HCT116 (cell line): ENCODE data around the gene SUMO4. TPM values are rescaled to one million over a fixed set of nuclear protein-coding genes. Genes with fewer than 3 reads are reported as not detected.

Experiments used
- ATAC-seq: fragments of 200-7000 bp; cut with Tn5 transposase; 2 replicates; pipeline ENCODE4 v1.9.1; 2020; ENCODE audit warnings: mild to moderate bottlenecking, moderate library complexity
- BruUV-seq: library from RNA; stranded (reverse); fragments of 400-500 nt; replicated peaks from 2 replicates; lab custom pipeline; 2021; lab: Mats Ljungman, UMichigan
- CTCF ChIA-PET: fragments of 300-600 bp; sonication (Branson Sonifier 250); formaldehyde crosslinking; loops from one replicate; lab custom pipeline; 2021; ENCODE audit warnings: antibody characterized with exemption; lab: Charles Lee
- POLR2A ChIA-PET: fragments of 300-600, 350-600 bp; sonication (Branson Sonifier 250); formaldehyde crosslinking; loops from one replicate; lab custom pipeline; 2021; ENCODE audit warnings: antibody characterized with exemption; lab: Charles Lee
- RAD21 ChIA-PET, 2 experiments: fragments of 300-600 bp; sonication (Branson Sonifier 250); formaldehyde crosslinking; loops; one replicate each; lab custom pipeline; 2023; ENCODE audit warnings: low total read pairs in 2 of 2; ENCODE audit not compliant: uncharacterized antibody in 2 of 2, unreplicated experiment in 2 of 2, low non-redundant PET in 1 of 2; lab: Charles Lee
- DNase-seq: peaks from one replicate; pipeline ENCODE4 v3.0.0-alpha.2; 2010; ENCODE audit warnings: low read depth, low spot score
- H2AFZ ChIP-seq: fragments of 200-600 bp; shearing (Covaris generic), sonication (generic); 2 replicates; pipeline ENCODE4 v1.6.1; 2017; ENCODE audit warnings: low read depth, mixed run types, mixed read lengths, antibody characterized with exemption, low read length; ENCODE audit not compliant: poor library complexity, severe bottlenecking
- H3K27ac ChIP-seq: 2 replicates; pipeline ENCODE4 v1.5.1; 2012; ENCODE audit warnings: low read depth, low read length
- H3K27me3 ChIP-seq: fragments of 200-600 bp; sonication (generic); 2 replicates; pipeline ENCODE4 v1.6.1; 2016; ENCODE audit warnings: mixed run types, low read length, mixed read lengths; ENCODE audit not compliant: insufficient read depth
- H3K36me3 ChIP-seq, 2 experiments: fragments of 200-500 bp in 1 of 2; fragments of 200-600 bp in 1 of 2; sonication (Bioruptor generic) in 1 of 2; sonication (generic) in 1 of 2; 2 replicates each; pipeline versions ENCODE4 v1.5.1 to v1.6.1; 2014 to 2016; ENCODE audit warnings: low read length in 2 of 2, inconsistent platforms in 1 of 2, mixed read lengths in 1 of 2, mixed run types in 1 of 2; ENCODE audit not compliant: insufficient read depth in 2 of 2, control insufficient read depth in 1 of 2
- H3K4me1 ChIP-seq, 2 experiments: fragments of 200-600 bp in 1 of 2; sonication (generic) in 1 of 2; 2 replicates each; pipeline versions ENCODE4 v1.5.1 to v1.6.1; 2012 to 2017; ENCODE audit warnings: low read length in 2 of 2, inconsistent platforms in 1 of 2, mild to moderate bottlenecking in 1 of 2, mixed read lengths in 1 of 2, mixed run types in 1 of 2, moderate library complexity in 1 of 2; ENCODE audit not compliant: insufficient read depth in 2 of 2, control insufficient read depth in 1 of 2
- H3K4me2 ChIP-seq: fragments of 200-600 bp; sonication (generic); 2 replicates; pipeline ENCODE4 v1.6.1; 2017; ENCODE audit warnings: mixed run types, low read length, mixed read lengths
- H3K4me3 ChIP-seq, 2 experiments: fragments of 200-600 bp in 1 of 2; sonication (generic) in 1 of 2; replicated peaks in 1 of 2; 2 replicates each; pipeline ENCODE4 v1.5.1; 2011 to 2016; ENCODE audit warnings: low read length in 2 of 2, control low read depth in 1 of 2, low read depth in 1 of 2, mild to moderate bottlenecking in 1 of 2, mixed read lengths in 1 of 2, mixed run types in 1 of 2
- H3K79me2 ChIP-seq: fragments of 200-600 bp; sonication (generic); 2 replicates; pipeline ENCODE4 v1.6.1; 2017; ENCODE audit warnings: mild to moderate bottlenecking, mixed run types, low read length, moderate library complexity, mixed read lengths; ENCODE audit not compliant: insufficient read depth
- H3K9ac ChIP-seq: fragments of 200-600 bp; sonication (generic); 2 replicates; pipeline ENCODE4 v1.6.1; 2016; ENCODE audit warnings: low read length, mixed read lengths
- H3K9me2 ChIP-seq: fragments of 200-600 bp; sonication (generic), shearing (Covaris generic); 2 replicates; pipeline ENCODE4 v1.6.1; 2017; ENCODE audit warnings: mixed run types, mild to moderate bottlenecking, moderate library complexity; ENCODE audit not compliant: insufficient read depth
- H3K9me3 ChIP-seq, 2 experiments: fragments of 200-500 bp in 1 of 2; fragments of 200-600 bp in 1 of 2; sonication (Bioruptor generic) in 1 of 2; sonication (generic) in 1 of 2; 2 replicates each; pipeline ENCODE4 v1.6.1; 2014 to 2017; ENCODE audit warnings: low read length in 2 of 2, mixed read lengths in 2 of 2, inconsistent platforms in 1 of 2, low read depth in 1 of 2, mild to moderate bottlenecking in 1 of 2, mixed run types in 1 of 2, moderate library complexity in 1 of 2; ENCODE audit not compliant: control insufficient read depth in 1 of 2, insufficient read depth in 1 of 2
- H4K20me1 ChIP-seq: fragments of 200-600 bp; sonication (generic), shearing (Covaris generic); 2 replicates; pipeline ENCODE4 v1.6.1; 2017; ENCODE audit warnings: mixed run types, mild to moderate bottlenecking, moderate library complexity; ENCODE audit not compliant: insufficient read depth
- CBX3 ChIP-seq: IDR thresholded peaks from 2 replicates; pipeline ENCODE4 v1.6.1; 2012; ENCODE audit warnings: low read depth
- CEBPB ChIP-seq: IDR thresholded peaks from 2 replicates; pipeline ENCODE4 v1.6.1; 2012; ENCODE audit warnings: low read depth
- EGR1 ChIP-seq: IDR thresholded peaks from 2 replicates; pipeline ENCODE4 v1.6.1; 2012; ENCODE audit warnings: low read depth
- ELF1 ChIP-seq: IDR thresholded peaks from 2 replicates; pipeline ENCODE4 v1.6.1; 2012; ENCODE audit warnings: low read depth, borderline replicate concordance
- EZH2 ChIP-seq: fragments of 200-600 bp; sonication (generic); IDR thresholded peaks from 2 replicates; pipeline ENCODE4 v1.6.1; 2017; ENCODE audit warnings: antibody characterized with exemption, mixed run types
- JUND ChIP-seq: IDR thresholded peaks from 2 replicates; pipeline ENCODE4 v1.6.1; 2012
- POLR2AphosphoS5 ChIP-seq: IDR thresholded peaks from 2 replicates; pipeline ENCODE4 v1.6.1; 2011; ENCODE audit warnings: mild to moderate bottlenecking, low read depth, low read length, moderate library complexity
- RAD21 ChIP-seq: IDR thresholded peaks from 2 replicates; pipeline ENCODE4 v1.6.1; 2012; ENCODE audit warnings: low read depth, mild to moderate bottlenecking
- REST ChIP-seq: IDR thresholded peaks from 2 replicates; pipeline ENCODE4 v1.6.1; 2012; ENCODE audit warnings: low read depth
- SIN3A ChIP-seq: IDR thresholded peaks from 2 replicates; pipeline ENCODE4 v1.6.1; 2012; ENCODE audit warnings: low read depth
- SP1 ChIP-seq: IDR thresholded peaks from 2 replicates; pipeline ENCODE4 v1.6.1; 2012; ENCODE audit warnings: low read depth
- TCF7L2 ChIP-seq: IDR thresholded peaks from 2 replicates; pipeline ENCODE4 v1.7.0; 2011; ENCODE audit warnings: borderline replicate concordance, inconsistent platforms; ENCODE audit not compliant: insufficient read depth, insufficient read length; ENCODE audit errors: extremely low read depth
- YY1 ChIP-seq: IDR thresholded peaks from 2 replicates; pipeline ENCODE4 v1.6.1; 2011; ENCODE audit warnings: low read length, low read depth, moderate library complexity, mild to moderate bottlenecking; ENCODE audit not compliant: insufficient replicate concordance; ENCODE audit errors: extremely low read depth
- ZBTB33 ChIP-seq: IDR thresholded peaks from 2 replicates; pipeline ENCODE4 v1.6.1; 2011; ENCODE audit warnings: mild to moderate bottlenecking, low read length, moderate library complexity; ENCODE audit not compliant: insufficient replicate concordance; ENCODE audit errors: extremely low read depth
- ZFX ChIP-seq: fragments of 450-650 bp; IDR thresholded peaks from 2 replicates; pipeline ENCODE4 v1.6.1; 2017
- ZNF274 ChIP-seq: fragments of 200-500 bp; sonication (Bioruptor generic); IDR thresholded peaks from 2 replicates; pipeline ENCODE4 v1.6.1; 2014; ENCODE audit warnings: mild to moderate bottlenecking, low read depth, low read length, inconsistent platforms
- intact Hi-C: fragments of 100-400 bp; cut with micrococcal nuclease; formaldehyde crosslinking; loops from 2 replicates; pipeline ENCODE4 v1.10.0; 2022
- total RNA-seq: library from RNA; stranded (reverse); gene quantifications from one replicate; pipeline ENCODE4 v1.2.1, GENCODE V29; 2021; ENCODE audit not compliant: unreplicated experiment
- TF ChIP-seq, protein P1 (sequence below): IDR thresholded peaks from 2 replicates; pipeline ENCODE4 v1.6.1; 2012
- TF ChIP-seq, protein P2 (sequence below): IDR thresholded peaks from 2 replicates; pipeline ENCODE4 v1.6.1; 2012
- TF ChIP-seq, protein P3 (sequence below), 3 experiments: fragments of 200-600 bp in 1 of 3; sonication (generic) in 1 of 3; IDR thresholded peaks in 2 of 3; conservative IDR thresholded peaks in 1 of 3; 2 replicates each; pipeline ENCODE4 v1.5.1; 2012 to 2017; ENCODE audit warnings: low read depth in 2 of 3, low read length in 2 of 3, antibody characterized with exemption in 1 of 3, borderline replicate concordance in 1 of 3, control low read depth in 1 of 3, mild to moderate bottlenecking in 1 of 3, mixed read lengths in 1 of 3, mixed run types in 1 of 3, moderate library complexity in 1 of 3; ENCODE audit not compliant: insufficient read depth in 1 of 3

The SUMO4 gene
- total RNA-seq, 1 experiment from 2014 or later: 1.6 TPM

GRCh38 chr6:149368065-149368464, 32.0 kb upstream of the SUMO4 start:
- no peak overlapping the region for H3K4me3 ChIP-seq
- POLR2A ChIA-PET: no interaction called here
- no peak overlapping the region for H3K4me2 ChIP-seq
- H3K9ac ChIP-seq: no peak overlapping the region
- intact Hi-C loops: no loop called here
- DNase-seq (no peak), ATAC-seq (no peak)
- no peak overlapping the region for H3K27ac ChIP-seq
- no peak for TF ChIP-seq TCF7L2
- no peak for TF ChIP-seq ZBTB33
- TF ChIP-seq JUND: no peak
- TF ChIP-seq, protein P1, sequence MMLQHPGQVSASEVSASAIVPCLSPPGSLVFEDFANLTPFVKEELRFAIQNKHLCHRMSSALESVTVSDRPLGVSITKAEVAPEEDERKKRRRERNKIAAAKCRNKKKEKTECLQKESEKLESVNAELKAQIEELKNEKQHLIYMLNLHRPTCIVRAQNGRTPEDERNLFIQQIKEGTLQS: no peak
- TF ChIP-seq YY1: no peak
- TF ChIP-seq ZNF274: no peak
- no peak for TF ChIP-seq SIN3A
- no peak for TF ChIP-seq ZFX
- no peak for TF ChIP-seq CBX3
- TF ChIP-seq ELF1: no peak
- no peak for TF ChIP-seq EGR1
- TF ChIP-seq POLR2AphosphoS5: no peak
- no peak for TF ChIP-seq REST
- no peak for TF ChIP-seq SP1
- no peak for TF ChIP-seq RAD21
- TF ChIP-seq, protein P2, sequence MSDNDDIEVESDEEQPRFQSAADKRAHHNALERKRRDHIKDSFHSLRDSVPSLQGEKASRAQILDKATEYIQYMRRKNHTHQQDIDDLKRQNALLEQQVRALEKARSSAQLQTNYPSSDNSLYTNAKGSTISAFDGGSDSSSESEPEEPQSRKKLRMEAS: no peak
- TF ChIP-seq EZH2: no peak
- TF ChIP-seq, protein P3, sequence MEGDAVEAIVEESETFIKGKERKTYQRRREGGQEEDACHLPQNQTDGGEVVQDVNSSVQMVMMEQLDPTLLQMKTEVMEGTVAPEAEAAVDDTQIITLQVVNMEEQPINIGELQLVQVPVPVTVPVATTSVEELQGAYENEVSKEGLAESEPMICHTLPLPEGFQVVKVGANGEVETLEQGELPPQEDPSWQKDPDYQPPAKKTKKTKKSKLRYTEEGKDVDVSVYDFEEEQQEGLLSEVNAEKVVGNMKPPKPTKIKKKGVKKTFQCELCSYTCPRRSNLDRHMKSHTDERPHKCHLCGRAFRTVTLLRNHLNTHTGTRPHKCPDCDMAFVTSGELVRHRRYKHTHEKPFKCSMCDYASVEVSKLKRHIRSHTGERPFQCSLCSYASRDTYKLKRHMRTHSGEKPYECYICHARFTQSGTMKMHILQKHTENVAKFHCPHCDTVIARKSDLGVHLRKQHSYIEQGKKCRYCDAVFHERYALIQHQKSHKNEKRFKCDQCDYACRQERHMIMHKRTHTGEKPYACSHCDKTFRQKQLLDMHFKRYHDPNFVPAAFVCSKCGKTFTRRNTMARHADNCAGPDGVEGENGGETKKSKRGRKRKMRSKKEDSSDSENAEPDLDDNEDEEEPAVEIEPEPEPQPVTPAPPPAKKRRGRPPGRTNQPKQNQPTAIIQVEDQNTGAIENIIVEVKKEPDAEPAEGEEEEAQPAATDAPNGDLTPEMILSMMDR (IDR thresholded peaks at IDR 0.05 in 2 of 3, conservative IDR thresholded peaks at IDR 0.05 in 1 of 3; ENCODE audit: borderline replicate concordance in 1 of 3, insufficient read depth in 1 of 3, low read depth in 2 of 3, low read length in 2 of 3): no peak
- no peak for TF ChIP-seq CEBPB
- BruUV-seq: no TSS peak
- CTCF ChIA-PET: no interaction called here
- no peaks in the 10 kb centered on the region for H3K9me3 ChIP-seq
- RAD21 ChIA-PET: no interaction called here
- no peaks in the 10 kb centered on the region for H3K36me3 ChIP-seq
- H3K79me2 ChIP-seq: peaks cover 65% of the 10 kb centered on the region
- no peaks in the 10 kb centered on the region for H3K9me2 ChIP-seq
- H2AFZ ChIP-seq: no peak overlapping the region
- no peaks in the 10 kb centered on the region for H3K27me3 ChIP-seq
- H4K20me1 ChIP-seq: peaks cover 5% of the 10 kb centered on the region; the same call in 1 of the 2 replicates
- H3K4me1 ChIP-seq: peaks cover 4 to 6% of the 10 kb centered on the region in 2 experiments
